Tibial artery (tissue), 4 donors: ENCODE data around the gene CDH6.

ENCODE experiments used
- DNase-seq, 2 donors: peaks; one replicate each; pipeline ENCODE4 v3.0.0-alpha.2; 2019
- H3K27ac ChIP-seq, 2 donors: fragments of 200-600 bp; sonication (generic) in 1 of 2; 1 replicate in 1 of 2; 2 replicates in 1 of 2; pipeline ENCODE4 v1.5.1; 2018 to 2019; ENCODE audit warnings: mild to moderate bottlenecking in 1 of 2
- H3K27me3 ChIP-seq, 2 donors: fragments of 200-600 bp; sonication (generic) in 1 of 2; one replicate each; pipeline versions ENCODE4 v1.5.1 to v1.6.0; 2016 to 2019
- H3K36me3 ChIP-seq, 3 donors: fragments of 200-600 bp; sonication (generic) in 2 of 3; one replicate each; pipeline ENCODE4 v1.5.1; 2016 to 2019; ENCODE audit warnings: mild to moderate bottlenecking in 2 of 3
- H3K4me1 ChIP-seq, 4 donors: fragments of 200-600 bp; sonication (generic) in 2 of 4; 1 replicate in 3 of 4; 2 replicates in 1 of 4; pipeline ENCODE4 v1.5.1; 2016 to 2019
- H3K4me3 ChIP-seq, 2 donors: fragments of 200-600 bp; sonication (generic) in 1 of 2; 1 replicate in 1 of 2; 2 replicates in 1 of 2; pipeline ENCODE4 v1.5.1; 2018 to 2019; ENCODE audit warnings: mild to moderate bottlenecking in 2 of 2
- H3K9me3 ChIP-seq, 3 donors: fragments of 200-600 bp; sonication (generic) in 1 of 3; one replicate each; pipeline ENCODE4 v1.5.1; 2016 to 2019
- intact Hi-C: fragments of 100-400 bp; cut with DNase I; formaldehyde crosslinking; loops from one replicate; pipeline ENCODE4 v1.15.0; 2023; ENCODE audit warnings: low total_unique reads
- TF ChIP-seq, protein P1 (sequence below), 2 experiments: fragments of 200-600 bp in 1 of 2; fragments of 450-650 bp in 1 of 2; IDR thresholded peaks; one replicate each; pipeline ENCODE4 v1.5.1; 2017 to 2019; ENCODE audit warnings: antibody characterized with exemption in 2 of 2, mild to moderate bottlenecking in 1 of 2, moderate library complexity in 1 of 2

The CDH6 gene

DNA sequence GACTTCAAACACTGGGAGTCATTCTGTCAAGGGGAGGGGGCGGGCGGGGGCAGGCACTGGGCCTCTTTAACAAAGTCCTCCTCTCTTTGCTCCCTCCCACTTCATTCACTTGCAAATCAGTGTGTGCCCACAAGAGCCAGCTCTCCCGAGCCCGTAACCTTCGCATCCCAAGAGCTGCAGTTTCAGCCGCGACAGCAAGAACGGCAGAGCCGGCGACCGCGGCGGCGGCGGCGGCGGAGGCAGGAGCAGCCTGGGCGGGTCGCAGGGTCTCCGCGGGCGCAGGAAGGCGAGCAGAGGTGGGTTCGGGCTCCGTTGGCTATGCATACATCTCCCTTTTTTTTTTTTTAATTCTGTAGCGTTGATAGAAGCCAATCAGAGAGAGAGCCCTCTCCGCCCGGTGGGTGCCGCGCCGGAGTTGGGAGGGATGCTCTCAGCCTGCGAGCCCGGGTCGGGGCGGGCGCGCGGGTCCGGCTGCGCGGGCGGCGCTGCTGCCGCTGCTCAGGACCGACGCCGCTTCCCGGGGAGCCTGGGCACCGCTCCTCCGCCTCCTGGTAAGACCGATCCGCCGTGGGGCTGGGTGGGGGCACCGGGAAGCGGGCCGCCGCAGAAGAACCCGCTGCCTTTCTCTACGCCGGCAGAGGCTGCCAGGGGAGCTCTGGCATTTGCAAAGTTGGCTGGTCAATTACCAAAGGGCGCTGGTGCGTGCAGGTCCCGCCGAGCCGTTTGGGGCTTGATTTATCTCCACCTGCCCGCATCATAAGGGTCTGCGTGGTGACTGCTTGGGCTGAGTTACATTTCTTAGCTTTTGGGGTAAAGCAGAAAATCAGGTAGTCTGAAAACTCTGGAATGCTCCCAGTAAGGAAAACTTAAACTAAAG is at the start of gene CDH6:
Gene CDH6, plus strand, starts transcription at position 96 of the 877 bp plus-strand sequence. CDS start 73,788 bp downstream, outside the sequence.
- H3K4me3 ChIP-seq, result peak within 1 kb of the TSS; percentile 72 to 79
- H3K27me3 ChIP-seq, result no peaks in the 10 kb centered on the region
- TF ChIP-seq, protein P1, sequence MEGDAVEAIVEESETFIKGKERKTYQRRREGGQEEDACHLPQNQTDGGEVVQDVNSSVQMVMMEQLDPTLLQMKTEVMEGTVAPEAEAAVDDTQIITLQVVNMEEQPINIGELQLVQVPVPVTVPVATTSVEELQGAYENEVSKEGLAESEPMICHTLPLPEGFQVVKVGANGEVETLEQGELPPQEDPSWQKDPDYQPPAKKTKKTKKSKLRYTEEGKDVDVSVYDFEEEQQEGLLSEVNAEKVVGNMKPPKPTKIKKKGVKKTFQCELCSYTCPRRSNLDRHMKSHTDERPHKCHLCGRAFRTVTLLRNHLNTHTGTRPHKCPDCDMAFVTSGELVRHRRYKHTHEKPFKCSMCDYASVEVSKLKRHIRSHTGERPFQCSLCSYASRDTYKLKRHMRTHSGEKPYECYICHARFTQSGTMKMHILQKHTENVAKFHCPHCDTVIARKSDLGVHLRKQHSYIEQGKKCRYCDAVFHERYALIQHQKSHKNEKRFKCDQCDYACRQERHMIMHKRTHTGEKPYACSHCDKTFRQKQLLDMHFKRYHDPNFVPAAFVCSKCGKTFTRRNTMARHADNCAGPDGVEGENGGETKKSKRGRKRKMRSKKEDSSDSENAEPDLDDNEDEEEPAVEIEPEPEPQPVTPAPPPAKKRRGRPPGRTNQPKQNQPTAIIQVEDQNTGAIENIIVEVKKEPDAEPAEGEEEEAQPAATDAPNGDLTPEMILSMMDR (IDR thresholded peaks at IDR 0.05), result no peak
- intact Hi-C loops, result loop anchor here (5.0 kb wide), 1 partner anchor 33 kb away; no protein-coding TSS in a partner anchor
- no peaks in the 10 kb centered on the region for H3K36me3 ChIP-seq
- peaks cover 0 to 39% (median 10%) of the 10 kb centered on the region in 4 donors for H3K4me1 ChIP-seq
- DNase-seq, result peak; percentile 33 to 79
- H3K9me3 ChIP-seq, result no peaks in the 10 kb centered on the region
- H3K27ac ChIP-seq, result peak within 1 kb of the TSS; percentile 82 to 86

DNA sequence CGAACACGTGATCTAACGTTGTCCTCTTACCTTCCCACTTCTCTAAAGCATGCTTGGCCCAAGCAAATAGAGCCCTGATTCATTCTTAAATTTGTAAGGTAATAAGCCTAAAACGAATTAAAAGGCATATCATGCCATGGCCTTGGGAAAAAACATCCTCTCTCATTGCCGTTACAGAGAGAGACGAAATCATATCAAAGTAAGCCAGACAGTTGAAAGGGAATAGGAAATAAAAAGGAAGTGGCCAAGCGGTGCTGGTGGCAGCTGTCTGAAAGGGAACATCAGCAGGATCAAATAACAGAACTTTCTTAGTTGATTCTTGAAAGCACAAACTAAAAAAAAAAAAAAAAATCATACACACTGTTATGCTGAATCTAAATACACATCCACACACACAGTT is 49.1 kb upstream of the CDH6 start:
- Histone ChIP-seq H3K27me3 (no peaks in the 10 kb centered on the region), H3K4me1 (peaks cover 0 to 10% (median 2%) of the 10 kb centered on the region in 4 donors), H3K36me3 (no peaks in the 10 kb centered on the region), H3K9me3 (no peaks in the 10 kb centered on the region), H3K27ac (no peak overlapping the region), H3K4me3 (no peak overlapping the region)
- DNase-seq, result no peak
- intact Hi-C loops, result no loop called here
- TF ChIP-seq, protein P1 (IDR thresholded peaks at IDR 0.05), result no peak

DNA sequence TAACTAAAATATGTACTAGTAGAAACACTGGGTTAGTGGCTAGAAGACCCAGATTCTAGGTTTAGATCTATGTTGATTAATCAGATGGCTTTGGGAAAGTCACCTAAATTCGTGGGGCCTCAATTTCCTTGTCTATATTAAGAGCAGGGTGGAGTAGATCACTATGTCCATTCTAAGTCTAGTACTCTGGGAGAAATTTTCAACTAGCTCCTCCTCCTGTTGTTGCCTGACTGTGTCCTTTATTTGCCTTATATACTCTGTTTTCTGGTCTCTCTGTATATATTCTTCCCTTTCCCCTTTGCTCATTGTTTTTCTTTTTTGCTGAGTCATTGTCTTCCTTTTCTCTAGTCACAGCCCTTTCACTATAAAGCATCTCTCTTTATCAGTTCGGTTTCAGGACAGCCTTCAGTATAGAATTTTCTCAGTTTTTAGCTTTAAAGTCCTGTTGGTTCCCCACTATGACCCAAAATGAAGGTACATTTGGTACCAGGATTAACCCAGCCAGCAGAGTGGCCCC is 44.5 kb upstream of the CDH6 start:
- Histone ChIP-seq H3K27ac (no peak overlapping the region), H3K36me3 (no peaks in the 10 kb centered on the region), H3K27me3 (no peaks in the 10 kb centered on the region), H3K4me3 (no peak overlapping the region), H3K4me1 (peaks cover 0 to 12% (median 2%) of the 10 kb centered on the region in 4 donors), H3K9me3 (no peaks in the 10 kb centered on the region)
- TF ChIP-seq, protein P1 (IDR thresholded peaks at IDR 0.05), result no peak
- intact Hi-C loops, result no loop called here
- DNase-seq, result no peak

DNA sequence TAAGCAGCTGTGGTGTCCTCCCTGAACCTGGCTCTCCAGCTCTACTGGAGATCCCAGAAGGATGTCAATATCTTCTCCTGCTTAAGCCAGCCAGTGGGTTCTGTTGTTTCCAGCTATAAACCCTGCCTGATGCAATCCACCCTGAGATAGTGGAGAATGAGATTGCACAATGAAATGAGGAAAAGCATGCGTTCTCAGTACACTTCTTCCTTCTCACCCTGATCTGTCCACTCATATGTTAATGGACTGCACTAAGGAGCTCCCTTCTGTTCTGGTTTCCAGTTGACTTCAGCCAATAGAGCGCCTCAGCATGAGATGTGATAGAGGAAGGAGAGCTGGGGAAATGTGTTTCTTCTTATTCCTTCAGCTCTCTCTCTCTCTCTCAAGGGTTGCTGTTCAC is 40.0 kb upstream of the CDH6 start:
- peaks cover 0 to 13% (median 2%) of the 10 kb centered on the region in 4 donors for H3K4me1 ChIP-seq
- no peak overlapping the region for H3K27ac ChIP-seq
- H3K4me3 ChIP-seq, result no peak overlapping the region
- H3K36me3 ChIP-seq, result no peaks in the 10 kb centered on the region
- no peaks in the 10 kb centered on the region for H3K9me3 ChIP-seq
- TF ChIP-seq, protein P1 (IDR thresholded peaks at IDR 0.05), result no peak
- intact Hi-C loops, result no loop called here
- no peaks in the 10 kb centered on the region for H3K27me3 ChIP-seq
- no peak for DNase-seq

DNA sequence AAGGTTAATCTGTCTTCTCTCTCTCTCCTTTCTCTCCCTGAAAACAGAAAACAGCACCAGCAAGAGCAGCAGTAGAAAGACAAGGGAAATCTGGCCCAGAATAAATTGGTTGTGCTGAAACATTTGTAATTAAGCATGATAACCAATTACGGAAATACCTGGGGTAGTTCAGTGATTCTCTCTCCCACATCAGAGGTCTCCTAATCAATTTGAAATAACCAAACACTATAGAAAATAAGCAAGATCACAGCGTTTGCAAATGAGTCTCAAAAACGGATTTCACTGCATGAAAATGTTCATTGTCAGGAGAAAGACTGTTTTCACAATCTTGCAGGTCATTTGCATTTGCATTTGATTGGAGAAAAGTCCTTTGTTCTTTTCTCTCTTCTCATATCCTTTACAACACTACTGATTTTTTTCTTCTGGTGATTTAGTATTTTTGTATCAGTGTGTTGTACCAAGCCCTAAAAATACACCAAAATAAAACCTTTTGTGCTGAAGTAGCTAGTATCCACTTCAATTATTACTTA is 36.8 kb upstream of the CDH6 start:
- Histone ChIP-seq H3K27ac (no peak overlapping the region), H3K4me1 (peaks cover 0 to 18% (median 2%) of the 10 kb centered on the region in 4 donors), H3K4me3 (no peak overlapping the region), H3K9me3 (no peaks in the 10 kb centered on the region), H3K27me3 (no peaks in the 10 kb centered on the region), H3K36me3 (no peaks in the 10 kb centered on the region)
- TF ChIP-seq, protein P1 (IDR thresholded peaks at IDR 0.05), result no peak
- DNase-seq, result no peak
- intact Hi-C loops, result no loop called here
